Type B pancreatic cell (in vitro differentiated cells): ENCODE data around the gene PTP4A2. TPM values are rescaled to one million over a fixed set of nuclear protein-coding genes. Genes with fewer than 3 reads are reported as not detected.
"Not testable (repeated sequence)": the region's sequence is repeated elsewhere in the genome, so short reads cannot be mapped to it uniquely, and the experiment has no call there.

Experiments
- DNase-seq: peaks from one replicate; pipeline ENCODE4 v3.0.0; 2021; ENCODE audit warnings: mixed read lengths; ENCODE audit not compliant: unreplicated experiment; ENCODE audit errors: extremely low spot score
- H3K27ac Mint-ChIP-seq: 2 replicates; pipeline ENCODE4 v1.8.0; 2021; ENCODE audit warnings: mild to moderate bottlenecking, mixed read lengths
- H3K27me3 Mint-ChIP-seq: 2 replicates; pipeline ENCODE4 v1.8.0; 2021; ENCODE audit warnings: mixed read lengths
- H3K36me3 Mint-ChIP-seq: 2 replicates; pipeline ENCODE4 v1.8.0; 2021; ENCODE audit warnings: mixed read lengths
- H3K4me1 Mint-ChIP-seq: one replicate; pipeline ENCODE4 v1.8.0; 2021; ENCODE audit warnings: mixed read lengths; ENCODE audit not compliant: unreplicated experiment
- H3K4me3 Mint-ChIP-seq: 2 replicates; pipeline ENCODE4 v1.8.0; 2021; ENCODE audit warnings: mild to moderate bottlenecking, mixed read lengths
- H3K9me3 Mint-ChIP-seq: 2 replicates; pipeline ENCODE4 v1.8.0; 2021; ENCODE audit warnings: mixed read lengths
- total RNA-seq: library from RNA; stranded (reverse); gene quantifications from 2 replicates; pipeline ENCODE4 v1.2.1, GENCODE V29; 2021; ENCODE audit warnings: low replicate concordance
- TF ChIP-seq, protein P1 (sequence below): fragments of 200-600 bp; sonication (generic); conservative IDR thresholded peaks from 2 replicates; pipeline ENCODE4 v1.5.0; 2021; ENCODE audit warnings: antibody characterized with exemption, mild to moderate bottlenecking

The PTP4A2 gene
- total RNA-seq, 1 donor from 2014 or later, result 150 TPM

DNA sequence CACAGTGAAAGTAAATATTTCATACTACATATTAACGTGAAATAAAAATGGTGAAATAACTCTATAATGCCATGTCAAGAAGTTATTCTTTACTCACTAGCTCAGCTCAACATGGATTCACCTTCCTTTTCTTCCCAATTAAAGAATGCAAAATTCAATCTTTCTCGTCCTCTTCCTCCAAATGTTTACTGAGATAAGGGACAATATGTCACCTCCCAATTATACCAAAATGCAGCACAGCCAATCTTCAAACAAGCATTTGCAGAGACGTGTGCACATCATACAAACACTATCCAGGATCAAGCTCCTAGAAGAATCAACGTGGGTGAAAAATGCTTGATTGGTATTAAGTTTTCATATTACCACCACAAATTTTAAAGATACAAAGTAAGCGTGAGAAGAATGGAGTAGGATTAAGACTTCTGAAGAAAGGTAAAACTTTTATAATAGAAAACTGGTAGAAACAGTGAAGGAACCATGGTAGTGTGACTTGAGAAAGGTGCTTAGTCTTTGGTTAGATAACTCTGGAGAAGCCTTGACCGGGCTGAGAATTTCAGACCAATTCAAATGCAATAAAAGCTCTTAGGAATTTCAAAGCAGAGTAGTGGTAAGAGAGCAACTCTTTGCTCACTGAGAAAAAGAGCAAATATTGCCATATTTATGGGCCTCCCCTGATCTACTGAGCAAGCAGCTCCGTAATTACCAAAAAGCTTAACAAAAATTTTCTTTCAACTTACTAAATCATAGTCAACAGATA, 7.2 kb downstream of the PTP4A2 start:
- Mint-ChIP-seq H3K4me3 (no peak overlapping the region), H3K9me3 (no peaks in the 10 kb centered on the region), H3K27ac (peak overlapping the region; percentile 30), H3K27me3 (no peaks in the 10 kb centered on the region), H3K4me1 (peaks cover 59% of the 10 kb centered on the region), H3K36me3 (peaks cover 4% of the 10 kb centered on the region)
- DNase-seq, result no peak
- TF ChIP-seq, protein P1, sequence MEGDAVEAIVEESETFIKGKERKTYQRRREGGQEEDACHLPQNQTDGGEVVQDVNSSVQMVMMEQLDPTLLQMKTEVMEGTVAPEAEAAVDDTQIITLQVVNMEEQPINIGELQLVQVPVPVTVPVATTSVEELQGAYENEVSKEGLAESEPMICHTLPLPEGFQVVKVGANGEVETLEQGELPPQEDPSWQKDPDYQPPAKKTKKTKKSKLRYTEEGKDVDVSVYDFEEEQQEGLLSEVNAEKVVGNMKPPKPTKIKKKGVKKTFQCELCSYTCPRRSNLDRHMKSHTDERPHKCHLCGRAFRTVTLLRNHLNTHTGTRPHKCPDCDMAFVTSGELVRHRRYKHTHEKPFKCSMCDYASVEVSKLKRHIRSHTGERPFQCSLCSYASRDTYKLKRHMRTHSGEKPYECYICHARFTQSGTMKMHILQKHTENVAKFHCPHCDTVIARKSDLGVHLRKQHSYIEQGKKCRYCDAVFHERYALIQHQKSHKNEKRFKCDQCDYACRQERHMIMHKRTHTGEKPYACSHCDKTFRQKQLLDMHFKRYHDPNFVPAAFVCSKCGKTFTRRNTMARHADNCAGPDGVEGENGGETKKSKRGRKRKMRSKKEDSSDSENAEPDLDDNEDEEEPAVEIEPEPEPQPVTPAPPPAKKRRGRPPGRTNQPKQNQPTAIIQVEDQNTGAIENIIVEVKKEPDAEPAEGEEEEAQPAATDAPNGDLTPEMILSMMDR, result no peak

DNA sequence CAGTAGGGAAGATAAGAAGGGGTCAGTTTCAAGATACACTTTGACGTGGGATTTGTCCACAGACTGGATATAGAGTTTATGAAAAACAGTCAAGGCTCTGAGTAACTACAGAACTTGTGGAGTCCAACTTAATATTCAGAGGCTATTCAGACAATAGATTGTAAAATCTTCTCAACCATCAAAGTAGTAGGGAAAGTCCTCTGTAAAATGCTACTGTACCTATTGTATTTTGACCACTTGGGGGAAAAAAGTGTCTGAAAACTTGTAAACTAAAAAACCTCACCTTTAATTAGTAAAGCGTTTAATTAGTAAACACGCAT, 10.5 kb downstream of the PTP4A2 start:
- H3K9me3 Mint-ChIP-seq, result no peaks in the 10 kb centered on the region

DNA sequence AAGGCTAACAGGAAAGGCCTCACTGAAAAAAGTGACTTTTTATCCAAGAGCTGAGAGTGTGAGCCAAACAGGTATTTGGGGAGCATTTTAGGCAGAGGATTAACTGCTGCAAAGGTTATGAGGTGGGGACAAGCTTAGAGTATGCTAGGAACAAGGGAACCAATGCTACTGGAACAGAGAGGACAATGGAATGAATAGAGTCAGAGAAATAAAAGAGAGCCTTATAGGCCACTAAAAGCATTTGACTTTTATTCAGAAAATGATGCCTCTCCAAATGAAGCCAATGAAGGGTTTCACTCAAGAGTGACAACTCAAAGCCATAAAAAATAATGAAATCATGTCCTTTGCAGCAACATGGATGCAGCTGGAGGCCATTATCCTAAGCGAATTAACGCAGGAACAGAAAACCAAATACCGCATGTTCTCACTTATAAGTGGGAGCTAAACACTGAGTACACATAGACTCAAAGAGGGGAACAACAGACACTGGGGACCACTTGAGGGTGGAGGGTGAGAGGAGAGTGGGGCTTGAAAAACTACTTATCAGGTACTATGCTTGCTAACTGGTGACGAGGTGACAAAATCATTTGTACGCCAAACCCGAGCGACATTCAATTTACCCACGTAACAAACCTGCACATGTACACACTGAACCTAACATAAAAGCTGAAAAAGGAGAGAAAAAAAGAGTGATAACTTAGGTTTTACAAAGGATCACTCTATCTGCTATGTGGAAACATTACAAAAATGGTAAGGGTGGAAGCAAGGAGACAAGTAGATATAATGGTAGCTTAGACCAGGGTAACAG, 11.1 kb downstream of the PTP4A2 start:
- H3K27me3 Mint-ChIP-seq, result no peaks in the 10 kb centered on the region
- H3K9me3 Mint-ChIP-seq, result no peaks in the 10 kb centered on the region
- no peak for DNase-seq
- peaks cover 4% of the 10 kb centered on the region for H3K36me3 Mint-ChIP-seq
- peaks cover 50% of the 10 kb centered on the region for H3K4me1 Mint-ChIP-seq
- H3K4me3 Mint-ChIP-seq, result no peak overlapping the region
- H3K27ac Mint-ChIP-seq, result peak overlapping the region; percentile 29
- TF ChIP-seq, protein P1, result no peak

More for the DNA sequence above, 10.5 kb downstream of the PTP4A2 start:
- TF ChIP-seq, protein P1, result no peak
- Mint-ChIP-seq H3K4me3 (no peak overlapping the region), H3K27me3 (no peaks in the 10 kb centered on the region), H3K27ac (peak overlapping the region; percentile 29), H3K36me3 (peaks cover 4% of the 10 kb centered on the region), H3K4me1 (peaks cover 56% of the 10 kb centered on the region)
- no peak for DNase-seq

DNA sequence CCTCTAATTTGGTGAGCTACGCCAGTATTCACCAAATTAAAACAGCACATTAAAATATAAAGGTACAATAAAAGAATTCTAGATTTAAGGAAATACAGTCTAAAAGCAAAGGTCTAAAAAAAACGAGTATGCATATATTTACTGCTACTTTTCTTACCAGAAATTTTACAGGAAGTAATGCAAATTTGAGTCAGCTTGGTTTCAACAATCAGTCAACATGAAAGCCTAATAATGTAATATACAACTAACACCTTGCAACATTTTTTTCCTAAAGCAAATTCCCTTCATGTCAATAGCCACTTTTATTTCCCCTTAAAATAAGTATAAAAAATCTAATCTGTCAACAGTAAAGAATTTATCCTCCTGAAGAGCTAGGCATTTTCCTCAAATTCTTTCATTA, 11.9 kb downstream of the PTP4A2 start:
- Mint-ChIP-seq H3K36me3 (peaks cover 6% of the 10 kb centered on the region), H3K27ac (no peak overlapping the region), H3K4me3 (no peak overlapping the region), H3K9me3 (no peaks in the 10 kb centered on the region), H3K4me1 (peaks cover 44% of the 10 kb centered on the region), H3K27me3 (no peaks in the 10 kb centered on the region)
- DNase-seq, result no peak
- TF ChIP-seq, protein P1, result no peak

DNA sequence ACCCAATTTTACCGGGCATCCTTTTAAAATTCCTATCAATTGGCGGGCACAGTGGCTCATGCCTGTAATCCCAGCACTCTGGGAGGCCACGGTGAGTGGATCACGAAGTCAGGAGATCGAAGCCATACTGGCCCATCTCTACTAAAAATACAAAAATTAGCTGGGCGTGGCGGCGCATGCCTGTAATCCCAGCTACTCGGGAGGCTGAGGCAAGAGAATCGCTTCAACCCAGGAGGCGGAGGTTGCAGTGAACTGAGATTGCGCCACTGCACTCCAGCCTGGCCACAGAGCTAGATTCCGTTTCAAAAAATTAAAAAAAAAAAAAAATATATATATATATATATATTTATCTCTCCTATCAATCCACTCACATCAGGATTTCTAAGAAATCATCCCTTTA, 12.3 kb downstream of the PTP4A2 start:
- Mint-ChIP-seq H3K4me1 (peaks cover 46% of the 10 kb centered on the region), H3K27ac (peak overlapping the region; percentile 24), H3K36me3 (peaks cover 11% of the 10 kb centered on the region)
- not testable (repeated sequence) for H3K9me3 Mint-ChIP-seq, DNase-seq, H3K4me3 Mint-ChIP-seq, H3K27me3 Mint-ChIP-seq

DNA sequence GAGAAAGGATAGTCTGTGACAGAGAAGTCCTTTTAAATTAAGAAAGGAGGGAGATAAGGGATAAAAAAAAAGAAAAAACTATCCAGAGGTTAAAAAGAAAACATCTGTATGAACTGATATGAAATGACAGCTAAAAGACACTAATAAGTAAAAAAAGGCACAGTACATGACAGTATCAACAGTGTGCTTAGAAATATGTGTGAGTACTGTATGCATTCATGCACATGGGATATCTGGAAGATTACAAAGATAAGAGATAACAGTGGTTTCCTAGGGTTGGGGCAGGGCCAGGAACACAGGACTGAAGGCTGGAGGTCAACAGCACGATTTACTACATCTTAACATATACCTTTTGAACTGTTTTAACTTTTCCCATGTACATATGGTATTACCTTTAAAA, 13.3 kb downstream of the PTP4A2 start:
- peaks cover 39% of the 10 kb centered on the region for H3K4me1 Mint-ChIP-seq
- TF ChIP-seq, protein P1, result no peak
- peaks cover 14% of the 10 kb centered on the region for H3K36me3 Mint-ChIP-seq
- H3K27ac Mint-ChIP-seq, result peak overlapping the region; percentile 24
- no peak overlapping the region for H3K4me3 Mint-ChIP-seq
- no peak for DNase-seq
- H3K27me3 Mint-ChIP-seq, result no peaks in the 10 kb centered on the region
- no peaks in the 10 kb centered on the region for H3K9me3 Mint-ChIP-seq
